IMR-90 (cell line): ENCODE results near the gene KLC3. TPM values are rescaled to one million over a fixed set of nuclear protein-coding genes. Genes with fewer than 3 reads are reported as not detected.

ENCODE experiments used
- ATAC-seq: fragments of 200-7000 bp; cut with Tn5 transposase; 2 replicates; pipeline ENCODE4 v1.9.1; 2020; ENCODE audit warnings: low read depth, mild to moderate bottlenecking, moderate library complexity
- BruUV-seq: library from RNA; stranded (reverse); fragments of 400-500 nt; replicated peaks from 2 replicates; lab custom pipeline; 2021; lab: Mats Ljungman, UMichigan
- CTCF ChIA-PET: fragments of 300-600 bp; formaldehyde crosslinking; extraction: SDS; loops from one replicate; lab custom pipeline; 2021; ENCODE audit warnings: antibody characterized with exemption; lab: Yijun Ruan, JAX
- POLR2A ChIA-PET: fragments of 300-600 bp; sonication (Branson Sonifier 250); formaldehyde crosslinking; loops from one replicate; lab custom pipeline; 2022; ENCODE audit warnings: antibody characterized with exemption; ENCODE audit not compliant: unreplicated experiment; lab: Charles Lee
- DNase-seq: peaks from one replicate; pipeline ENCODE4 v3.0.0; 2013
- H2AFZ ChIP-seq: replicated peaks from 2 replicates; pipeline ENCODE3; 2013; ENCODE audit warnings: low read length, mild to moderate bottlenecking; ENCODE audit not compliant: poor library complexity
- H2AK5ac ChIP-seq: 2 replicates; pipeline ENCODE4 v1.6.1; 2013; ENCODE audit warnings: low read depth, low read length, inconsistent platforms
- H2AK9ac ChIP-seq: replicated peaks from 2 replicates; pipeline ENCODE3; 2013; ENCODE audit warnings: mild to moderate bottlenecking, low read depth, low read length, moderate library complexity; ENCODE audit not compliant: poor library complexity
- H2BK120ac ChIP-seq: 2 replicates; pipeline ENCODE4 v1.6.1; 2013; ENCODE audit warnings: low read depth, low read length, inconsistent platforms
- H2BK15ac ChIP-seq: 3 replicates; pipeline ENCODE4 v1.6.1; 2013; ENCODE audit warnings: low read depth, low read length, inconsistent platforms
- H2BK20ac ChIP-seq: 2 replicates; pipeline ENCODE4 v1.6.1; 2013; ENCODE audit warnings: low read depth, mild to moderate bottlenecking, inconsistent platforms, low read length, moderate library complexity
- H2BK5ac ChIP-seq: 2 replicates; pipeline ENCODE4 v1.6.1; 2013; ENCODE audit warnings: mild to moderate bottlenecking, low read depth, low read length, inconsistent platforms; ENCODE audit not compliant: poor library complexity, severe bottlenecking
- H3K14ac ChIP-seq: replicated peaks from 2 replicates; pipeline ENCODE4 v1.6.1; 2013; ENCODE audit warnings: low read depth, low read length, inconsistent platforms
- H3K18ac ChIP-seq: 2 replicates; pipeline ENCODE4 v1.6.1; 2013; ENCODE audit warnings: low read depth, low read length, control low read depth
- H3K23ac ChIP-seq: 2 replicates; pipeline ENCODE4 v1.6.1; 2013; ENCODE audit warnings: low read depth, low read length, inconsistent platforms
- H3K27ac ChIP-seq: 2 replicates; pipeline ENCODE4 v1.5.1; 2013; ENCODE audit warnings: mild to moderate bottlenecking, control low read depth, low read length; ENCODE audit not compliant: insufficient read depth
- H3K27me3 ChIP-seq: 2 replicates; pipeline ENCODE4 v1.6.1; 2013; ENCODE audit warnings: low read length; ENCODE audit not compliant: control insufficient read depth, insufficient read depth
- H3K36me3 ChIP-seq: 2 replicates; pipeline ENCODE4 v1.6.1; 2013; ENCODE audit warnings: low read length, mixed read lengths; ENCODE audit not compliant: control insufficient read depth, insufficient read depth
- H3K4ac ChIP-seq: 2 replicates; pipeline ENCODE4 v1.6.1; 2013; ENCODE audit warnings: low read depth, low read length, inconsistent platforms
- H3K4me1 ChIP-seq: 2 replicates; pipeline ENCODE4 v1.6.1; 2013; ENCODE audit warnings: low read length, mixed read lengths; ENCODE audit not compliant: control insufficient read depth, insufficient read depth
- H3K4me2 ChIP-seq: 2 replicates; pipeline ENCODE4 v1.6.1; 2013; ENCODE audit warnings: low read depth, mild to moderate bottlenecking, control low read depth, low read length, moderate library complexity
- H3K4me3 ChIP-seq: 2 replicates; pipeline ENCODE4 v1.5.1; 2013; ENCODE audit warnings: low read depth, mild to moderate bottlenecking, control low read depth, low read length, moderate library complexity; ENCODE audit not compliant: insufficient read depth
- H3K56ac ChIP-seq: 2 replicates; pipeline ENCODE4 v1.6.1; 2013; ENCODE audit warnings: low read length, inconsistent platforms; ENCODE audit not compliant: insufficient read depth; ENCODE audit errors: extremely low read depth
- H3K79me1 ChIP-seq, 2 experiments: 2 replicates each; pipeline ENCODE4 v1.6.1; 2013; ENCODE audit warnings: low read length in 2 of 2, inconsistent platforms in 1 of 2, low read depth in 1 of 2
- H3K9ac ChIP-seq: 2 replicates; pipeline ENCODE4 v1.6.1; 2013; ENCODE audit warnings: low read depth, low read length, control low read depth
- H3K9me1 ChIP-seq: 2 replicates; pipeline ENCODE4 v1.6.1; 2013; ENCODE audit warnings: low read length, inconsistent platforms; ENCODE audit not compliant: insufficient read depth
- H3K9me3 ChIP-seq: 2 replicates; pipeline ENCODE4 v1.6.1; 2013; ENCODE audit warnings: low read length; ENCODE audit not compliant: control insufficient read depth, insufficient read depth
- H4K20me1 ChIP-seq: 2 replicates; pipeline ENCODE4 v1.6.1; 2013; ENCODE audit warnings: low read length, inconsistent platforms; ENCODE audit not compliant: insufficient read depth
- H4K5ac ChIP-seq: 2 replicates; pipeline ENCODE4 v1.6.1; 2013; ENCODE audit warnings: mild to moderate bottlenecking, low read depth, low read length, control low read depth
- H4K8ac ChIP-seq, 2 experiments: 2 replicates each; pipeline ENCODE4 v1.6.1; 2013; ENCODE audit warnings: low read depth in 2 of 2, low read length in 2 of 2, control low read depth in 1 of 2, inconsistent platforms in 1 of 2
- H4K91ac ChIP-seq: 2 replicates; pipeline ENCODE4 v1.6.1; 2013; ENCODE audit warnings: low read depth, low read length, inconsistent platforms; ENCODE audit not compliant: insufficient read depth
- BHLHE40 ChIP-seq: fragments of 150-350 bp; IDR thresholded peaks from 2 replicates; pipeline ENCODE4 v1.6.1; 2016; ENCODE audit warnings: mild to moderate bottlenecking, low read depth, low read length
- CEBPB ChIP-seq: IDR thresholded peaks from 2 replicates; pipeline ENCODE4 v1.6.1; 2012; ENCODE audit warnings: low read depth, low read length, improper control_type of control experiment
- CHD1 ChIP-seq: IDR thresholded peaks from 2 replicates; pipeline ENCODE4 v1.6.1; 2012; ENCODE audit warnings: low read depth, low read length, improper control_type of control experiment
- CTCF ChIP-seq: conservative IDR thresholded peaks from 2 replicates; pipeline ENCODE4 v1.5.1; 2012; ENCODE audit warnings: mild to moderate bottlenecking, low read depth, low read length, improper control_type of control experiment
- ELK1 ChIP-seq: fragments of 150-350 bp; IDR thresholded peaks from 2 replicates; pipeline ENCODE4 v1.6.1; 2016; ENCODE audit warnings: low read depth, mild to moderate bottlenecking, low read length, moderate library complexity, borderline replicate concordance
- FOS ChIP-seq: fragments of 150-350 bp; IDR thresholded peaks from 2 replicates; pipeline ENCODE4 v1.6.1; 2016; ENCODE audit warnings: low read depth, low read length
- MAFK ChIP-seq: IDR thresholded peaks from 2 replicates; pipeline ENCODE4 v1.6.1; 2012; ENCODE audit warnings: low read depth, low read length, improper control_type of control experiment
- MAZ ChIP-seq: IDR thresholded peaks from 2 replicates; pipeline ENCODE4 v1.6.1; 2012; ENCODE audit warnings: low read depth, mild to moderate bottlenecking, low read length, improper control_type of control experiment, moderate library complexity, borderline replicate concordance
- MXI1 ChIP-seq: IDR thresholded peaks from 2 replicates; pipeline ENCODE4 v1.6.1; 2012; ENCODE audit warnings: low read depth, mild to moderate bottlenecking, low read length, moderate library complexity, borderline replicate concordance
- NFE2L2 ChIP-seq: fragments of 150-350 bp; IDR thresholded peaks from 2 replicates; pipeline ENCODE4 v1.6.1; 2016; ENCODE audit warnings: low read depth, mild to moderate bottlenecking, low read length
- POLR2A ChIP-seq: IDR thresholded peaks from 2 replicates; pipeline ENCODE4 v1.6.1; 2012; ENCODE audit warnings: mild to moderate bottlenecking, low read depth, low read length
- RCOR1 ChIP-seq: IDR thresholded peaks from 2 replicates; pipeline ENCODE4 v1.6.1; 2012; ENCODE audit warnings: mild to moderate bottlenecking, low read length, improper control_type of control experiment; ENCODE audit not compliant: insufficient replicate concordance
- RFX5 ChIP-seq: IDR thresholded peaks from 2 replicates; pipeline ENCODE4 v1.8.0; 2012; ENCODE audit warnings: low read depth, mild to moderate bottlenecking, low read length, moderate library complexity
- SMC3 ChIP-seq: fragments of 150-350 bp; IDR thresholded peaks from 2 replicates; pipeline ENCODE4 v1.6.1; 2016; ENCODE audit warnings: low read depth, mild to moderate bottlenecking, antibody characterized with exemption, low read length, moderate library complexity
- WGBS, 2 experiments: methylation state at CpG; one replicate each; pipeline versions ENCODE4 v1.1.5 to v1.1.7; 2013; ENCODE audit warnings: missing lambda C conversion rate in 2 of 2; ENCODE audit not compliant: insufficient read length in 1 of 2; ENCODE audit errors: extremely low coverage in 2 of 2; 5-methylcytosine and 5-hydroxymethylcytosine counted together
- dilution Hi-C: fragments of 300-500 bp; cut with HindIII; formaldehyde crosslinking; loops from one replicate; pipeline ENCODE4 v1.14.3; 2018; ENCODE audit warnings: low sequenced_read_pairs; ENCODE audit not compliant: unreplicated experiment
- in situ Hi-C: fragments of 300-500 bp; cut with MboI; formaldehyde crosslinking; loops from 3 replicates; pipeline ENCODE4 v1.14.3; 2019; ENCODE audit warnings: low sequenced_read_pairs, inconsistent platforms, mixed read lengths
- intact Hi-C: fragments of 100-400 bp; cut with micrococcal nuclease; formaldehyde crosslinking; loops from 2 replicates; pipeline ENCODE4 v1.10.0; 2022
- polyA plus RNA-seq, 3 experiments: library from polyadenylated mRNA; depleted of rRNA; stranded (reverse); fragments of >200 nt; gene quantifications; 2 replicates each; pipeline ENCODE4 v1.2.3, GENCODE V29; 2012; ENCODE audit warnings: low replicate concordance in 1 of 3
- total RNA-seq: library from RNA; depleted of rRNA; stranded (reverse); fragments of >200 nt; gene quantifications from 2 replicates; pipeline ENCODE4 v1.2.3, GENCODE V29; 2012

KLC3 gene
- total and polyA plus RNA-seq, 2 of the 4 experiments (the other 2 are of a cell fraction), result 0.14 to 0.18 TPM

GRCh38 chr19:45385392-45386221 is 45.1 kb downstream of the KLC3 start:
- no peaks in the 10 kb centered on the region for H3K9me3 ChIP-seq
- no peak overlapping the region for H3K18ac ChIP-seq
- no peaks in the 10 kb centered on the region for H4K20me1 ChIP-seq
- dilution Hi-C loops, result no loop called here
- H3K4ac ChIP-seq, result no peak overlapping the region
- peak overlapping the region; percentile 73; the same call in 1 of the 2 replicates for H2AK5ac ChIP-seq
- H2BK5ac ChIP-seq, result no peak overlapping the region
- no TSS peak for BruUV-seq
- H3K27ac ChIP-seq, result no peak overlapping the region
- no peak overlapping the region for H2BK120ac ChIP-seq
- ChIA-PET POLR2A (no interaction called here), CTCF (no interaction called here)
- H3K9ac ChIP-seq, result no peak overlapping the region
- no peak overlapping the region for H3K56ac ChIP-seq
- no peak overlapping the region for H2BK15ac ChIP-seq
- H4K8ac ChIP-seq, result no peak overlapping the region
- no peak overlapping the region for H2BK20ac ChIP-seq
- H4K91ac ChIP-seq, result no peak overlapping the region
- peak overlapping the region; percentile 78 for H2AFZ ChIP-seq
- no peak overlapping the region for H4K5ac ChIP-seq
- H3K4me3 ChIP-seq, result no peak overlapping the region
- no peaks in the 10 kb centered on the region; the same call in 1 of the 2 replicates for H3K36me3 ChIP-seq
- H3K4me1 ChIP-seq, result peaks cover 5% of the 10 kb centered on the region
- ATAC-seq, result peak; percentile 35; the same call in 1 of the 2 replicates
- intact Hi-C loops, result no loop called here
- no peak overlapping the region for H3K23ac ChIP-seq
- H3K9me1 ChIP-seq, result 0 out of 2 replicates have a peak, but pooled peaks cover 4% of the 10 kb centered on the region
- 0 out of 2 replicates have a peak overlapping the region, but pooled peaks have one; percentile 23 for H3K14ac ChIP-seq
- no peak for DNase-seq
- in situ Hi-C loops, result no loop called here
- no peaks in the 10 kb centered on the region for H3K27me3 ChIP-seq
- H2AK9ac ChIP-seq, result no peak overlapping the region
- WGBS, 2 experiments, result 16% methylated on average over 43 of the region's 75 CpGs; no CpG with 5 or more reads in 1 of the 2 experiments
- H3K79me1 ChIP-seq, result no peaks in the 10 kb centered on the region
- H3K4me2 ChIP-seq, result peak overlapping the region; percentile 31; the same call in 1 of the 2 replicates
- TF ChIP-seq MAZ (no peak), SMC3 (no peak), POLR2A (no peak), MAFK (no peak), MXI1 (no peak), RCOR1 (no peak), CTCF (no peak), ELK1 (no peak), NFE2L2 (no peak), CEBPB (no peak), RFX5 (no peak), FOS (no peak), BHLHE40 (no peak), CHD1 (no peak)
